ENCODE data around the gene CD1E. TPM values are rescaled to one million over a fixed set of nuclear protein-coding genes. Genes with fewer than 3 reads are reported as not detected.

CD1E gene
- total and polyA plus RNA-seq, 2 of the 13 experiments (the other 11 are each of a cell fraction or from before 2014, with no cell fraction given), result not detected

DNA sequence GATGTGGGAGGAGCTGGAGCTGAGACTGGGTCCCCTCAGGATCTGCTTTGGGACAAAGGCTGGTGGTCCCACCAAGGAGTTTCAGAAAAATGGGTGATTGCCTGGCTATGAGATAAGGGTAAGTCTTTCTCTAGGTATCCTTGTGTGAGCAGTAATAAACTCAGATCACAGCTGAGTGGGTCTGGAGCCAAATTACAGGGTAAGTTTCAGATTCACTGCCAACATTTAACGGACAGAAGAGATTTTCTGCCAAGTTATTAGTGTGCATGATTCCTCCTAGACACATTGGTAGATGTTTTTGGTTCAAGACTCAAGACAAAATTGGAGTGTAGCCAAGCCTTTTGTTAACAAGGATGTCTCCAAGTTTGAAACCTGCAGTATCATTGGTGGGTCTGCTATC lies 29.8 kb upstream of the CD1E start:
- Histone ChIP-seq H3K27ac (ENCODE audit: extremely low read length, insufficient read depth, low read length) (no peak overlapping the region), H2AFZ (ENCODE audit: low read length) (no peak overlapping the region), H4K20me1 (ENCODE audit: insufficient read depth, low read length) (no peaks in the 10 kb centered on the region), H3K79me2 (ENCODE audit: insufficient read depth, low read length) (no peaks in the 10 kb centered on the region), H3K4me2 (ENCODE audit: low read depth, low read length) (no peak overlapping the region), H3K4me1 (ENCODE audit: insufficient read depth, low read length) (no peaks in the 10 kb centered on the region), H3K36me3 (replicated peaks in 1 of 2; ENCODE audit: control insufficient read depth in 1 of 2, insufficient read depth in 2 of 2, low read length in 2 of 2) (no peaks in the 10 kb centered on the region), H3K9me3 (ENCODE audit: low read length) (peaks cover 33% of the 10 kb centered on the region), H3K4me3 (replicated peaks in 1 of 3; ENCODE audit: insufficient read depth in 1 of 3, low read depth in 2 of 3, low read length in 3 of 3) (no peak overlapping the region), H3K9ac (ENCODE audit: insufficient read depth, low read depth, low read length) (no peak overlapping the region), H3K27me3 (ENCODE audit: control insufficient read depth in 1 of 2, insufficient read depth in 2 of 2, low read length in 2 of 2) (no peaks in the 10 kb centered on the region)
- ATAC-seq (no peak), DNase-seq (ENCODE audit: low spot score) (no peak), FAIRE-seq (no peak)
- ChIA-PET CTCF (ENCODE audit: low intra/inter-chr PET ratio, low total read pairs) (no interaction called here), POLR2A (no interaction called here)
- no TSS peak for BruUV-seq (replicated peaks)
- 7% methylated on average over 1 of the region's 1 CpG for WGBS (ENCODE audit: low lambda C conversion rate)
- in situ Hi-C loops (cut with HindIII; ENCODE audit: extremely low pct_ligation_motif_present, low pct_unique_long_range_greater_than_20kb), result no loop called here
- intact Hi-C loops (cut with micrococcal nuclease; ENCODE audit: unreplicated experiment), result no loop called here
- no peak for TF ChIP-seq RFXAP (CRISPR knock-in tag; IDR thresholded peaks at IDR 0.05; ENCODE audit: borderline replicate concordance)
- no peak for TF ChIP-seq PAF1 (CRISPR knock-in tag; IDR thresholded peaks at IDR 0.05)
- no peak for TF ChIP-seq NPAS2 (CRISPR knock-in tag; IDR thresholded peaks at IDR 0.05; ENCODE audit: borderline replicate concordance)
- TF ChIP-seq, protein P1, sequence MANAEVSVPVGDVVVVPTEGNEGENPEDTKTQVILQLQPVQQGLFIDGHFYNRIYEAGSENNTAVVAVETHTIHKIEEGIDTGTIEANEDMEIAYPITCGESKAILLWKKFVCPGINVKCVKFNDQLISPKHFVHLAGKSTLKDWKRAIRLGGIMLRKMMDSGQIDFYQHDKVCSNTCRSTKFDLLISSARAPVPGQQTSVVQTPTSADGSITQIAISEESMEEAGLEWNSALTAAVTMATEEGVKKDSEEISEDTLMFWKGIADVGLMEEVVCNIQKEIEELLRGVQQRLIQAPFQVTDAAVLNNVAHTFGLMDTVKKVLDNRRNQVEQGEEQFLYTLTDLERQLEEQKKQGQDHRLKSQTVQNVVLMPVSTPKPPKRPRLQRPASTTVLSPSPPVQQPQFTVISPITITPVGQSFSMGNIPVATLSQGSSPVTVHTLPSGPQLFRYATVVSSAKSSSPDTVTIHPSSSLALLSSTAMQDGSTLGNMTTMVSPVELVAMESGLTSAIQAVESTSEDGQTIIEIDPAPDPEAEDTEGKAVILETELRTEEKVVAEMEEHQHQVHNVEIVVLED (CRISPR knock-in tag; IDR thresholded peaks at IDR 0.05; ENCODE audit: borderline replicate concordance), result no peak
- TF ChIP-seq ZNF20 (CRISPR knock-in tag; IDR thresholded peaks at IDR 0.05), result no peak
- TF ChIP-seq ZNF547 (CRISPR knock-in tag; IDR thresholded peaks at IDR 0.05), result no peak
- no peak for TF ChIP-seq RELA (CRISPR knock-in tag; IDR thresholded peaks at IDR 0.05)
- TF ChIP-seq ZNF713 (CRISPR knock-in tag; IDR thresholded peaks at IDR 0.05), result no peak
- TF ChIP-seq, protein P2, sequence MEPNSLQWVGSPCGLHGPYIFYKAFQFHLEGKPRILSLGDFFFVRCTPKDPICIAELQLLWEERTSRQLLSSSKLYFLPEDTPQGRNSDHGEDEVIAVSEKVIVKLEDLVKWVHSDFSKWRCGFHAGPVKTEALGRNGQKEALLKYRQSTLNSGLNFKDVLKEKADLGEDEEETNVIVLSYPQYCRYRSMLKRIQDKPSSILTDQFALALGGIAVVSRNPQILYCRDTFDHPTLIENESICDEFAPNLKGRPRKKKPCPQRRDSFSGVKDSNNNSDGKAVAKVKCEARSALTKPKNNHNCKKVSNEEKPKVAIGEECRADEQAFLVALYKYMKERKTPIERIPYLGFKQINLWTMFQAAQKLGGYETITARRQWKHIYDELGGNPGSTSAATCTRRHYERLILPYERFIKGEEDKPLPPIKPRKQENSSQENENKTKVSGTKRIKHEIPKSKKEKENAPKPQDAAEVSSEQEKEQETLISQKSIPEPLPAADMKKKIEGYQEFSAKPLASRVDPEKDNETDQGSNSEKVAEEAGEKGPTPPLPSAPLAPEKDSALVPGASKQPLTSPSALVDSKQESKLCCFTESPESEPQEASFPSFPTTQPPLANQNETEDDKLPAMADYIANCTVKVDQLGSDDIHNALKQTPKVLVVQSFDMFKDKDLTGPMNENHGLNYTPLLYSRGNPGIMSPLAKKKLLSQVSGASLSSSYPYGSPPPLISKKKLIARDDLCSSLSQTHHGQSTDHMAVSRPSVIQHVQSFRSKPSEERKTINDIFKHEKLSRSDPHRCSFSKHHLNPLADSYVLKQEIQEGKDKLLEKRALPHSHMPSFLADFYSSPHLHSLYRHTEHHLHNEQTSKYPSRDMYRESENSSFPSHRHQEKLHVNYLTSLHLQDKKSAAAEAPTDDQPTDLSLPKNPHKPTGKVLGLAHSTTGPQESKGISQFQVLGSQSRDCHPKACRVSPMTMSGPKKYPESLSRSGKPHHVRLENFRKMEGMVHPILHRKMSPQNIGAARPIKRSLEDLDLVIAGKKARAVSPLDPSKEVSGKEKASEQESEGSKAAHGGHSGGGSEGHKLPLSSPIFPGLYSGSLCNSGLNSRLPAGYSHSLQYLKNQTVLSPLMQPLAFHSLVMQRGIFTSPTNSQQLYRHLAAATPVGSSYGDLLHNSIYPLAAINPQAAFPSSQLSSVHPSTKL (CRISPR knock-in tag; IDR thresholded peaks at IDR 0.05), result no peak
- no peak for TF ChIP-seq RXRA (CRISPR knock-in tag; IDR thresholded peaks at IDR 0.05)
- no peak for TF ChIP-seq ZFP36 (IDR thresholded peaks at IDR 0.05; ENCODE audit: borderline replicate concordance, low read depth, low read length, partially characterized antibody)
- TF ChIP-seq THAP7 (CRISPR knock-in tag; IDR thresholded peaks at IDR 0.05), result no peak
- no peak for TF ChIP-seq ZNF326 (CRISPR knock-in tag; IDR thresholded peaks at IDR 0.05; ENCODE audit: borderline replicate concordance)
- TF ChIP-seq TCF12 (IDR thresholded peaks at IDR 0.05), result no peak
- no peak for TF ChIP-seq TCF12 (CRISPR knock-in tag; IDR thresholded peaks at IDR 0.05)
- TF ChIP-seq ZNF777 (CRISPR knock-in tag; IDR thresholded peaks at IDR 0.05), result no peak
- no peak for TF ChIP-seq PTBP1 (IDR thresholded peaks at IDR 0.05; ENCODE audit: low read depth, low read length, poor library complexity, severe bottlenecking)
- TF ChIP-seq, protein P3, sequence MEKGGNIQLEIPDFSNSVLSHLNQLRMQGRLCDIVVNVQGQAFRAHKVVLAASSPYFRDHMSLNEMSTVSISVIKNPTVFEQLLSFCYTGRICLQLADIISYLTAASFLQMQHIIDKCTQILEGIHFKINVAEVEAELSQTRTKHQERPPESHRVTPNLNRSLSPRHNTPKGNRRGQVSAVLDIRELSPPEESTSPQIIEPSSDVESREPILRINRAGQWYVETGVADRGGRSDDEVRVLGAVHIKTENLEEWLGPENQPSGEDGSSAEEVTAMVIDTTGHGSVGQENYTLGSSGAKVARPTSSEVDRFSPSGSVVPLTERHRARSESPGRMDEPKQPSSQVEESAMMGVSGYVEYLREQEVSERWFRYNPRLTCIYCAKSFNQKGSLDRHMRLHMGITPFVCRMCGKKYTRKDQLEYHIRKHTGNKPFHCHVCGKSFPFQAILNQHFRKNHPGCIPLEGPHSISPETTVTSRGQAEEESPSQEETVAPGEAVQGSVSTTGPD (CRISPR knock-in tag; IDR thresholded peaks at IDR 0.05), result no peak
